Measurements from ENCODE around the gene C11orf68.

C11orf68 gene

DNA sequence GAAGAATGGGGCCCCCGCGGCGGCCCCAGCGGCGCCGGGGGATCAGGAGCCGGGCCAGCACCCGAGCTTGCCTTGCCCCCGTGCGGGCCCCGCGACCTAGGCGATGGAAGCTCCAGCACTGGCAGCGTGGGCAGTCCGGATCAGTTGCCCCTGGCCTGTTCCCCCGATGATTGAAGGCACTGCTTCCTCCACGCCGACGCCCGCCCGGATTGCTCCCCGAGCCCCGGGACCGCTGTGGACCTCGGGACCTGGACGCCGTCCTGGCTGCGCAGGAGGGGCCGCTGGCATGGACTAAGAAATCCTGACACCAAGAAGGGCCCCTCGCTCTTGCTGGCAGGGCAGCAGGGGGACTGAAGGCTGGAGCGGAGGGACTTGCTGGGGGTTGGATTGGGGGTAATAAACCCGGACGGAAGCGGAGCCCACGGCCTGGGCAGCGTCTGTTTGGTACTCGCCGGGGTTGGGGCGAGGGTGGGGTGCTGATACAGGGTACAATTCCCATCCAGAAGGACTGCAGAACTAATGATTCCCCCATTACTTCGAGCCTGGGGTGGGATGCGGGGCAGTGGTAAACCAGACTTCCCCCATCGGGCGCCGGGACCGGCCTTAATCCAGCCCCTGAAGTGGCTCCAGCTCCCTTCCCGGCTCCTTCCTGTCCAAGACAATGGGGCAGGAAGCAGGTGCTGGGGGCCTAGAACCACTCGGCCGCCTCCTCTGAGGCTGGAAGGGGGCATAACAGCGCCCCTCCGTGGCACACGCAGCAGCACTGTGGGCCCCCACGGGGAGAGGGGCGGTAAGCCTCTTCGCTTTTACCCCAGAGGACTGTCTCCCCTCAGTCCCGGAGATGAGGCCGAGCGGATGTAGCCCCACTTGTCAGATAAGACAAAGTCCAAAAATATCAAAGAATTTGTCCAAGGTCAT is 27.4 kb downstream of the C11orf68 start:
- DNase-seq (ENCODE audit: low read depth in 2 of 3, low spot score in 1 of 3): no peak

DNA sequence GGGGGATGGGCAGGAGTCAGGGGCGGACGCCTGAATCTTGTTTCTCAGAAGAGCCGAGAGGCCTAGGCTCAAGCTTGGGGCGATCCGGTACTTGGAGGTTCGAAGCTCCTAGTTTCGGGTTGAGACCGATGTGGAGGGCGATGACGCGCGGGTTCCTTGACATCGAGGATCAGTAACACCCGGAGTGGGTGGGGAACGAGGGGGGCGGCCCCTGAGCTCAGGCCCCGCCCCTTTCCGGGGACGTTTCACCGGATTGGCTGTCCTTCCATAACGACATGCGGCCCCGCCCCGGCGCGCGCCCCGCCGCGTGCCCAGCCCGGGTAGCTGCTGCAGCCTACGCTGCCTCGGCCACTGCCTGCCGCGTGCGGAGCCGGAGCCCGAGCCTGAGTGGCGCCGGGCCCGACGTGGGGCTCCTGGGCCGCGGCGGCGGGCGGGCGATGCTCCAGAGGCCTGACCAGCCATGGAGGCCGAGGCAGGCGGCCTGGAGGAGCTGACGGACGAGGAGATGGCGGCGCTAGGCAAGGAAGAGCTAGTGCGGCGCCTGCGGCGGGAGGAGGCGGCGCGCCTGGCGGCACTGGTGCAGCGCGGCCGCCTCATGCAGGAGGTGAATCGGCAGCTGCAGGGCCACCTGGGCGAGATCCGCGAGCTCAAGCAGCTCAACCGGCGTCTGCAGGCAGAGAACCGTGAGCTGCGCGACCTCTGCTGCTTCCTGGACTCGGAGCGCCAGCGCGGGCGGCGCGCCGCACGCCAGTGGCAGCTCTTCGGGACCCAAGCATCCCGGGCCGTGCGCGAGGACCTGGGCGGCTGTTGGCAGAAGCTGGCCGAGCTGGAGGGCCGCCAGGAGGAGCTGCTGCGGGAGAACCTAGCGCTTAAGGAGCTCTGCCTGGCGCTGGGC is 28.3 kb downstream of the C11orf68 start, which contains the start of gene CCDC85B:
TSS of gene CCDC85B (plus strand) at position 350 of the 895 bp plus-strand sequence. CDS start at position 461, 111 bp downstream.
- peak; percentile 96 to 98 (median 97) for DNase-seq (ENCODE audit: low read depth in 2 of 3, low spot score in 1 of 3)

DNA sequence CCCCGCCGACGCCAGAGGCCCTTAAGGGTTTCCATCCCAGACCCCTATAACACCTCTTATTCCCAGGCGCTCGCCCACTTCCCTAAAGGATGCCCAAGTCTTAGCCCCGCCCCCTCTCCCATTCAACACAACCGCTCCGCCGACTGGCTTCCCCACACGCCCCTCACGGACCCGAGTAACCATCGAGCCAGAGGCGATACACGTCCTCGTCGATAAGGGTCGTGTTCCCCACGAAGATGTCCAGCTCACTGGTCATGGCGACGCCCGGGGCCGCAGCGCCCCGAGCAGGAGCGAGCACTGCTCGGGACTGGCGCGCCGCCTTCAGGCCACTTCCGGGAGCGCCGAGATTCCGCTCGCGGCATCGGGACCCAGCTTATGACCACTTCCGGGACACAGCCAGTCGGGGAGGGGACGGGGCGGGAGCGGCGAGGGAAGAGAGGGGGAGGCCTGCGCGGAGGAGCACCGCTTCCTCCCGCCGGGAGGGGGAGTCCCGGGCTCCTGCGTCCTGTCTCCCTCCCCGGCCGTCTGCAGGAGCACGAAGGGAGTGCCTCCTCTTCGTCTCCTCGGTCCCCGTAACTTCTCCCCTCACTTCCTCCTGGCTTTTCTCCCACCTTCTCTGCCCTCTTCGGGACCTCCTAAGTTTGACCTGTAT is 30.6 kb downstream of the C11orf68 start, which contains the start of gene FIBP:
TSS of gene FIBP (minus strand) at position 309 of the 652 bp plus-strand sequence. CDS start at position 256, 53 bp downstream.
- DNase-seq (ENCODE audit: low read depth in 2 of 3, low spot score in 1 of 3): peak; percentile 92 to 97 (median 95)

DNA sequence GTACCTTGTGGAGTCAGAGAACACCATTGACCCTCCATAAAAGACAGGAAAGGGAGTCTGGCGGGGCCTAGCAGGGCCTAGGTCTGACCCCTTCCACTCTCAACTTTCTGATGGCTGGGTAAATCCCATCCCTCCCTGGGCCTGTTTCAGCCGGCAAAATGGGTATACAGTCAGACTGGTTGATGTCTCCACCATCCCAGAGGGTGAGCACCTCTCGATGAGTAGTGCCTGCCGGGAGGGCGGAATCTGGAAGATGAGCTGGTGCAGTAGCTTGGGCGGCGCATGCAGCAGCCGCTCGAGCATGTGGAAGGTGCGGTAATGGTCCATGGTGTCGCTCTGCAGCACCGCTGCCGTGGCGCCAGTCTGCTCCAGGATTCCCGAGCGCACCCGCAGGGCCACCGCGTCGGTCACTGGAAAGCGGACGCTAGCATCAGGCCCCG is 31.1 kb downstream of the C11orf68 start:
- no peak for DNase-seq (ENCODE audit: low read depth in 2 of 3, low spot score in 1 of 3)

DNA sequence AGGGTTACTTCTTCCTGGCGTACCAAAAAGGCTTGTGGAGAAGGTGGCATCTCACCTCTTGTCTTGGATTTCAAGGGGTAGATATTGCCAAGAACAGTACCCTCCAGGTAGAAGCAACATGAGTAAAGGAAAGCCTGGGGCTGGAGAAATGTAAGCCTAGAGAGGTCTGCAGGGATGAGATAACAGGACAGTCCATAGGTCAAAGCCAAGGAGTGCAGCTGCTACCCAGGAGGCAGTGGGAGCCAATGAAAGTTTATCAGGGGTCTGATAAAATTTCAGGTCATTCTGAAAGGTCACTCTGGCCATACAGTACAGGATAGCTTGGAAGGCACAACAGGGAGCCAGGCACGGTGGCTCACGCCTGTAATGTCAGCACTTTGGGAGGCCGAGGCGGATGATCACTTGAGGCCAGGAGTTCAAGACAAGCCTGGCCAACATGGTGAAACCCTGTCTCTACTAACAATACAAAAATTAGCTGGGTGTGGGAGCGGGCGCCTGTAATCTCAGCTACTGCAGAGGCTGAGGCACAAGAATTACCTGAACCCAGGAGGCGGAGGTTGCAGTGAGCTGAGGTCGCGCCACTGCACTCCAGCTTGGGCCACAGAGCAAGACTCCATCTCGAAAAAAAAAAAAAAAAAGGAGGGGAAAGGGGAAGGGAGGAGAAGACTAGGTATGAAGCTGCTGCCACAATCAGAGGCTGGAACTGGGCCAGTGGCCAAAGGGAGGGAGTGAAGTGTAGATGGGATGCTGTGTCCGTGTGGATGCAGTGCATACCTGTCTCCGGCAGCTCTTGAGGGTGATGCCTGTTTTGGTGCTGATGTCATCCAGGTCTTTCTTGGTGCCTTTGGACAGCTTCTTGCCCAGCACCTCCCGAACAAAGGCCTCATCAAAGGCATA is 31.8 kb downstream of the C11orf68 start:
- no peak for DNase-seq (ENCODE audit: low read depth in 2 of 3, low spot score in 1 of 3)

DNA sequence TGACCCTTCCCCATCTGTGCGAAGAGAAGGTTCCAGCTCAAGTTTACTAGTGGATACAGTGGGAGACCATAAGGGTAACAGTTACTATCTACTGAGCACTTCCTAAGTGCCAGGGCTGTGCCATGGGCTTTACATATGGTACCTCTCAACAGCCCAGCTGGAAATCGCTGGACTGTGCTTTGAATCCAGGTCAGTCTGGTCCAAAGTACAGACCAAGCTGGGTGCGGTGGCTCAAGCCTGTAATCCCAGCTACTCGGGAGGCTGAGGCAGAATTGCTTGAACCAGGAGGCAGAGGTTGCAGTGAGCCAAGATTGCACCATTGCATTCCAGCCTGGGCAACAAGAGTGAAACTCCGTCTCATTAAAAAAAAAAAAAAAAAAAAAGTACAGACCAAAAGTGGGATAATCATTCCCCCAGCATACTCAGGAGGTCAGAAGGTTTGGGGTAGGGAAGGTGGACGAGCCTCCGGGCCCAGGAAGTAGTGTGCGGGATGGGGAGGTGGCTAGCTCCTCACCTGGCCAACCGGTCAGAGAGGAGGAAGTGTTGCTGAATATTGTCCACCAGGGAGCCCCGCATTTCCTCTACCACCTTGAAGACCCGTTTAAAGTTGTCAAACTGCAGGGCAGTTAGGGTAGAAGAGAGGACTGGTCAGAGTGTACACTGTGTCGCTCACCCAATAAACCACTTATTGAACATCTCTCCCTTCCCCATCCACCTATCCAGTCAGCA is 32.9 kb downstream of the C11orf68 start:
- no peak for DNase-seq (ENCODE audit: low read depth in 2 of 3, low spot score in 1 of 3)

DNA sequence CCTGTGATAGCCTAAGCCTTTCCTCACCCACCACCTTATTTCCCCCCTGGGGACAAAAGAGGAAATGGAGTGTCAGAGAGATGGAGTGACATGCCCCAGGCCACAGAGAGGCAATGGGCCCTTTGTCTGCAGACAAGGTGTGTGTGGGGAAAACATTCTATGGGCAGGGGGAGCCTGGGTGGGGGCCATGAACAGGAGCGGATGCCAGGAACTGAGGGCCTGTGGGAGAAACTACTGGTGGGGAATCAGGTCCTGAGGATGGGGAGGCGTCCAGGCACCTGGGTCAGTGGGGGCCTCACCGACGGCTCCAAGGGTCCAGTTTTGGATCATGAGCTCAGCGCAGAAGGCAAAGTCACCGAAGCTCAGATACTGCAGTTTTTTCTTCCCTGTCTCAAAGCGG is 33.6 kb downstream of the C11orf68 start:
- DNase-seq (ENCODE audit: low read depth in 2 of 3, low spot score in 1 of 3): no peak

DNA sequence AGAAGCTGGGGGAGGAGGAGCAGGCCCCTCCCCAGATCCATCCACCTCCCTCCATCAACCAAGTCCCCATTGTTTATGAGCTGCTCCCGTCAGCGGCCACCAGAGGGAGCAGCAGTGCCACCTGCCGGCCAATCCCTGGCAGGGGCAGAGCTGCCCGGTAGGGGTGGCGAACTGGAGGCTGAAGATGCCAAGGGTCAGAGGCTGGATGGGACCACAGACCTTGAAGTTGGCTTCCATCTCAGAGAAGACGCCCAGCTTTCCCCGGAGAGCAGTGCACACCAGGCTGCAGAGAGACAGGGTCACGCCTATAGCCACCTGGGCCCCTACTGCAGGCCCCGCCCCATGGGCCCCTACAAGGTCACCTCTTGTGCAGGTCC is 34.2 kb downstream of the C11orf68 start:
- DNase-seq (ENCODE audit: low read depth in 2 of 3, low spot score in 1 of 3): peak; percentile 59 to 78 (median 75)

DNA sequence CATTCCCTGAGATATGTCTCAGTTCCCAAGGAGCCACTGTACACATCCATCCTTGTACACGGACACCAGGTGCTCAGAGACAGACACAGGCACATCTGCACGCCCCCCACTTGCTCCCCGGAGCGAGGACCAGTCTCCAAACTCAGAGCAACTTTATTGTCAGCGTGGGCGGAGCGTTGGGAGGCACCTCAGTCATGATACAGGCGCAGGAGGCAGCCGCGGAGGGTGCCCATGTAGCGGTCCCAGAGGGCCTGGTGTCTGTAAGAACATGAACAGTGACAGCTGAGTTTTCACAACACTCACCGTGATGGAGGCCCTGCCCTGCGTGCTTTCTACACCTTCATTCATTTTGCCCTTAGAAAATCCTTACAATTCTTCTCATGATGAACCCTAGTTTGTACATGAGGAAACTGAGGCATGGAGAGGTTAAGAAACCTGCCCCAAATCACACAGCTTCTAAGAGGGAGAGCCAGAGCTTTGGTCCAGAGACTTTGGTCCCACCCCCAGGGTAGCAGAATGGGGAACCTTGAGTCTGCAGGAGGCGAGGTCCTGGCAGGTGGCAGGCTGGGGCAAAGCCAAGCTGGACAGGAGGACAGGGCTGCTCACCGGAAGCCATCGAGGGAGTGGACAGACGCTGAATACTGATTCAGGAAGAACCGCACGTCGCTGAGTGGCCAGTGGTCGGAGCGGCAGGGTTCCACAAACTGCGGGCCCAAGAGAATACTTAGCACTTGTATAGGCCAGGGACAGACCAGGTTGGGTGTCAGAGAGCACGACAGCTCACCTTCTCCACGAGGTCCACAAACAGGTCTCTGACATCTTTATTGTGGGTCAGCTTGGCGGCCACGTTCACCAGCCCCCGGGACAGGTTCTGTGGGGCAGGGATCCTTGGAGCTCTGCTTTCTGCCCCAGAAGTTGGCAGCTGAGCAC is 34.8 kb downstream of the C11orf68 start:
- no peak for DNase-seq (ENCODE audit: low read depth in 2 of 3, low spot score in 1 of 3)

DNA sequence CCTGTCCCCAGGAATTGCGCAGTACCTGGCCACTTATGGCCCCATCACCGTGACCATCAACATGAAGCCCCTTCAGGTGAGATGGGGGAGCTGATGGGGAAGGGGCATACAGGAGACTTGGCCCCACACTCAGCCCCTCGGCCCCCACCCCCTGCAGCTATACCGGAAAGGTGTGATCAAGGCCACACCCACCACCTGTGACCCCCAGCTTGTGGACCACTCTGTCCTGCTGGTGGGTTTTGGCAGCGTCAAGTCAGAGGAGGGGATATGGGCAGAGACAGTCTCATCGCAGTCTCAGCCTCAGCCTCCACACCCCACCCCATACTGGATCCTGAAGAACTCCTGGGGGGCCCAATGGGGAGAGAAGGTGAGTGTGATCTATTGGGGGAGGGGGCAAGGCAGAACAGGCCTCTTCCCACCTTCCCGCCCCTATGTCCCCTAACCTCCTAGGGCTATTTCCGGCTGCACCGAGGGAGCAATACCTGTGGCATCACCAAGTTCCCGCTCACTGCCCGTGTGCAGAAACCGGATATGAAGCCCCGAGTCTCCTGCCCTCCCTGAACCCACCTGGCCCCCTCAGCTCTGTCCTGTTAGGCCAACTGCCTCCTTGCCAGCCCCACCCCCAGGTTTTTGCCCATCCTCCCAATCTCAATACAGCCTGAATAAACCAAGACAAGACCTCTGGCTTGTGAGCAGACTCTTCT is 35.7 kb downstream of the C11orf68 start:
- no peak for DNase-seq (ENCODE audit: low read depth in 2 of 3, low spot score in 1 of 3)

DNA sequence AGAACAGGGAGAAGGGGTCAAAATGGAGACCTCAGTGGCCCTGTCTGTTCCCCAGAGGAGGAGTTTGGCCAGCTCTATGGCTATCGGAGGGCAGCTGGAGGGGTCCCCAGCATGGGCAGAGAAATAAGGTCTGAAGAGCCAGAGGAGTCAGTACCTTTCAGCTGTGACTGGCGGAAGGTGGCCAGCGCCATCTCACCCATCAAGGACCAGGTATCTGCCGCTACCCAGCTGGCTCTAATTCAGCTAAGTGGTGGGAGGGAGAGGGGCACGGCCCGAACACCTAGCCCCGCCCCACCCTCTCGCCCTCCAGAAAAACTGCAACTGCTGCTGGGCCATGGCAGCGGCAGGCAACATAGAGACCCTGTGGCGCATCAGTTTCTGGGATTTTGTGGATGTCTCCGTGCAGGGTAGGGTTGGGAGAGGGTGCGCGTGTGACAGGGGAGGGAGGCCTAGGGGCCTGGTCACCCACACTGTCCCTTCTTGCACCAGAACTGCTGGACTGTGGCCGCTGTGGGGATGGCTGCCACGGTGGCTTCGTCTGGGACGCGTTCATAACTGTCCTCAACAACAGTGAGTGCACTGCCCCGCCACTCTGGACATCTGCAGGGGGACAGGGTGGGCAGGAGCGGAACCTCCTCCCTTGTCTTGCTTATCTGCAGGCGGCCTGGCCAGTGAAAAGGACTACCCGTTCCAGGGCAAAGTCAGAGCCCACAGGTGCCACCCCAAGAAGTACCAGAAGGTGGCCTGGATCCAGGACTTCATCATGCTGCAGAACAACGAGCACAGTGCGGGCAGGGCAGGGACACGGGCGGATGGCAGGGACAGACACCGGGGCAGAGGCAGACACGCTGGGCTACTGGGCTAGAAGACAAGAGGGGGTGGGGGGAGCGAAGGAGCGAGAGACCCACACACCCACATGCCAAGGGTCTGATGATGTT is 36.5 kb downstream of the C11orf68 start:
- no peak for DNase-seq (ENCODE audit: low read depth in 2 of 3, low spot score in 1 of 3)

DNA sequence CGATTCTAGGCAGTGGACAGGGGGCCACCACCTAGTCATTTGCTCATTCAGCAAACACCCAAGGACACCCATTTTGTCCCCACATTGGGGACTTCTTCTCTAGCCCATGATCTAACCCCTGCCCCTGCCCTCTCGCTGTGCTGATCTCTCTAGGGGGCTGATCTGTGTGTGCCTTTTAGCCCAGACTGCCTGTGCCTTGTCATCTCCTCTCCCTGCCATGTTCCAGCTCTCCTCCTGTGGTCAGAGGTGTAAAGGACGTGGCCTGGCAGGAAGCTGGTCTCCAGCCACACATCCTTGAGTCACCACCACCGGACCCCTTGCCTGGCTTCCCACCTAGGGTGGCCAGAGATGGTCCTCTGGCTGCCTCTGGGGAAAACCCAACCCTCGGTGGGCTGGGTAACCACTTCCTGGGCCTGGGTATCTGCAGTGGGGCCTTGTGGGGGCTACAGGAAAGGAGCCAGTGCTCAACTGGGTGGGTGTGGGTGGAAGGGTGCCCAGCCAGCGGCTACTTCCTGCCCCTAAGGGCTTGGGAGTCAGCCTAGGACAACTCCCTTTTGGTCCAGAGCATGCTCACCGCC is 37.9 kb downstream of the C11orf68 start:
- no peak for DNase-seq (ENCODE audit: low read depth in 2 of 3, low spot score in 1 of 3)

DNA sequence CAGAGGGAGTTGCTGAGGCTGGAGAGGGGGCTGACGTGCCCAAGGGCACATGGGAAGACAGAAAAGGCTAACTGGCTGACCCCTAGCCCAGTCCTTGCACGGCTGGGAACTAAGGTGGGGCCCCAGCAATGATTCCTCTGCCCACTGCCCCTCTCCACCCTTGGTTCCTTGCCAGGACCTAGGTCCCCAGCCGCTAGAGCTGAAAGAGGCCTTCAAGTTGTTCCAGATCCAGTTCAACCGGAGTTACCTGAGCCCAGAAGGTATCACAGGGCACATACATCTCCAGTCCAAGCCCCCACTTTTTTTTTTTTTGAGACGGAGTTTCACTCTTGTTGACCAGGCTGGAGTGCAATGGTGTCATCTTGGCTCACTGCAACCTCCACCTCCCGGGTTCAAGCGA is 38.8 kb downstream of the C11orf68 start:
- DNase-seq (ENCODE audit: low read depth in 2 of 3, low spot score in 1 of 3): no peak

DNA sequence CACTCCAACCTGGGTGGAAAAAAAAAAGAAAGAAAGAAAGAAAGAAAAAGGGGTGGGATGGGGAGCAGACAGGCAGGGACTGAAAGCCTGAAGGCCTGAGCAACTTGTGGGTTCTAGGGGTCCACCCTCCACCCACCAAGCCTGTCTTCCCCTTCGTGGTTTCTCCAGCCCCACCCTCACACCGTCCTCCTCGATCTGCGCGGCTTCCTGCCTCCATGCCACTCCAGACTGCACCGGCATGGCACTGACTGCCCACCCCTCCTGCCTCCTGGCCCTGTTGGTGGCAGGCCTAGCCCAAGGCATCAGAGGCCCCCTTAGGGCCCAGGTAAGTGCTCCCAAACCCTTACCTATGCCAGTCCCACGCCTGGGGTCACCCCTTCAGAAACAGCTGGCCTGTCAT is 39.2 kb downstream of the C11orf68 start, which contains the start of gene CTSW:
TSS of gene CTSW (plus strand) at position 221 of the 400 bp plus-strand sequence. CDS start at position 239, 18 bp downstream.
- DNase-seq (ENCODE audit: low read depth in 2 of 3, low spot score in 1 of 3): no peak

DNA sequence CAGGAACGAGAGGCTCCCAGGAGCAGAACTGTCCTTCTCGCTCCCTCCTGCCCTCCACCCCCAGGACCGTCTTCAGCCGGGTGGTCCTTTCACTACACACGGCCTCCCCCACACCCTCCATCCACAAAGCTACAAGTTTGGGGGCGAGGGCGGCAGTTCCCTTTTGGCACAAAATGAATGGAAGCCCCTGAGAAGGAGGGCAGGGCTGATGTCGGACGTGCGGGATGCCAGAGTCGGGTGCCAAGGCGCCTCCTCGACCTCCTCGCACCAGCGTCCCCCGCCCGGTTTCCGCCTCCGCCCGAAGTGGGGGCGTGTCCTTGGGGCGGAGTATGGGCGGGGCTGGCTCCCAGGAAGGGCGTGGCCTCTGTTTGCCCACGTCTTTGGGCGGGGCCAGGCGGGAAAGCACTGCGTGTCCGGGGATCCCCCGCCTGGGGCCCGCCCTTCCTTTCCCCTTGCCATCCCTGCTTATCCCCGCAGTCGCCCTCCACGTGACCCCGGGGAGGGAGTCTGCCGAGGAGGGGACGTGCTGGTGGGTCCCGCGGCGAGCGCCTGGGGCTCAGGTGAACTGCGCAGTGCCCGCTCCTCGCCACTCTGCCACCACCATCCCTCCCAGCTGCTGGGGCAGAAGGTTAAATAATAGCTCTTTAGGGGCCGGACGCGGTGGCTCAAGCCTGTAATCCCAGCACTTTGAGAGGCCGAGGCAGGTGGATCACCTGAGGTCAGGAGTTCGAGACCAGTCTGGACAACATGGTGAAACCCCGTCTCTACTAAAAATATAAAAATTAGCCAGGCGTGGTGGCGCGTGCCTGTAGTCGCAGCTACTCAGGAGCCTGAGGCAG is 45.3 kb downstream of the C11orf68 start:
- peak; percentile 92 to 99 (median 92) for DNase-seq (ENCODE audit: low read depth in 2 of 3, low spot score in 1 of 3)

Measured in stimulated activated CD4-positive, alpha-beta T cell treated with anti-CD3 and anti-CD28 coated beads, Interleukin-12 subunit alpha, Interleukin-12 subunit beta, amount 100 ng/mL, for 48 hours (primary cell).